ENCODE results near the gene MT1H.

DNA sequence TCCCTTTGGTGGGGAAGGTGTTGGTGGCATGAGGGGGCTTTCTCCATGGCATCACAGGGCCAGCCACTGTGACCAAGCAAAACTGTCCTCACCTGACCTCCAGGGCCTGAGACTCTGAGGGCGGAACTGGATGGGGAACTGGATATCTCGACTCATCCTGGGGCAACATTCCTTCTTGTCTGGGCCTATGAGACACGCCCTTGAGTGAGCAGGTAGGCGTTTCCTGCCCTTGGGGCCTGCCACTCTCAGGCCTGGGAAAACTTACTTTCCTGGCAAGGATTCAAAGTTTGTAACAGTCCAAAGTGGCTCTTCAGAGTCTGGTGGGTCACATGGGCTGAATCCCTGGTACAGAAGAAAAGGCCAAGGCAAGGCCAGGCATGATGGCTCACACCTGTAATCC lies 22.3 kb downstream of the MT1H start:
- no peak for TF ChIP-seq CTCF (conservative IDR thresholded peaks at IDR 0.05)
- TF ChIP-seq EZH2 (IDR thresholded peaks at IDR 0.05; ENCODE audit: low read depth): no peak

Data from PC-9 (cell line).